C4-2B (cell line): ENCODE measurements around the gene COPG2.
A peak's percentile ranks its signal among the peaks of the same experiment; 100 is the strongest.

ENCODE experiments used
- H3K27ac ChIP-seq: fragments of 450-650 bp; 2 replicates; pipeline ENCODE4 v1.5.1; 2017
- ZFX ChIP-seq: fragments of 450-650 bp; IDR thresholded peaks from 2 replicates; pipeline ENCODE4 v1.6.1; 2017
- TF ChIP-seq, protein P1 (sequence below): fragments of 450-650 bp; conservative IDR thresholded peaks from 2 replicates; pipeline ENCODE4 v1.5.1; 2017; ENCODE audit warnings: mild to moderate bottlenecking

The COPG2 gene

GRCh38 chr7:130490888-130491804 lies 177.4 kb downstream of the COPG2 start:
- no peak for TF ChIP-seq ZFX
- TF ChIP-seq, protein P1, sequence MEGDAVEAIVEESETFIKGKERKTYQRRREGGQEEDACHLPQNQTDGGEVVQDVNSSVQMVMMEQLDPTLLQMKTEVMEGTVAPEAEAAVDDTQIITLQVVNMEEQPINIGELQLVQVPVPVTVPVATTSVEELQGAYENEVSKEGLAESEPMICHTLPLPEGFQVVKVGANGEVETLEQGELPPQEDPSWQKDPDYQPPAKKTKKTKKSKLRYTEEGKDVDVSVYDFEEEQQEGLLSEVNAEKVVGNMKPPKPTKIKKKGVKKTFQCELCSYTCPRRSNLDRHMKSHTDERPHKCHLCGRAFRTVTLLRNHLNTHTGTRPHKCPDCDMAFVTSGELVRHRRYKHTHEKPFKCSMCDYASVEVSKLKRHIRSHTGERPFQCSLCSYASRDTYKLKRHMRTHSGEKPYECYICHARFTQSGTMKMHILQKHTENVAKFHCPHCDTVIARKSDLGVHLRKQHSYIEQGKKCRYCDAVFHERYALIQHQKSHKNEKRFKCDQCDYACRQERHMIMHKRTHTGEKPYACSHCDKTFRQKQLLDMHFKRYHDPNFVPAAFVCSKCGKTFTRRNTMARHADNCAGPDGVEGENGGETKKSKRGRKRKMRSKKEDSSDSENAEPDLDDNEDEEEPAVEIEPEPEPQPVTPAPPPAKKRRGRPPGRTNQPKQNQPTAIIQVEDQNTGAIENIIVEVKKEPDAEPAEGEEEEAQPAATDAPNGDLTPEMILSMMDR: no peak; the same call in 1 of the 2 replicates
- H3K27ac ChIP-seq: no peak overlapping the region

GRCh38 chr7:130490311-130490791 lies 178.2 kb downstream of the COPG2 start:
- no peak overlapping the region for H3K27ac ChIP-seq
- TF ChIP-seq, protein P1: no peak
- no peak for TF ChIP-seq ZFX

- H3K27ac ChIP-seq: no peak overlapping the region
- TF ChIP-seq, protein P1: no peak
- TF ChIP-seq ZFX: no peak
These were observed 179.2 kb downstream of the COPG2 start for GRCh38 chr7:130489140-130489983.

GRCh38 chr7:130488392-130489139 lies 180.0 kb downstream of the COPG2 start:
- TF ChIP-seq, protein P1: no peak
- no peak for TF ChIP-seq ZFX
- no peak overlapping the region for H3K27ac ChIP-seq

GRCh38 chr7:130486954-130487436 lies 181.6 kb downstream of the COPG2 start:
- TF ChIP-seq, protein P1: no peak
- no peak for TF ChIP-seq ZFX
- peak overlapping the region; percentile 88 for H3K27ac ChIP-seq

DNA sequence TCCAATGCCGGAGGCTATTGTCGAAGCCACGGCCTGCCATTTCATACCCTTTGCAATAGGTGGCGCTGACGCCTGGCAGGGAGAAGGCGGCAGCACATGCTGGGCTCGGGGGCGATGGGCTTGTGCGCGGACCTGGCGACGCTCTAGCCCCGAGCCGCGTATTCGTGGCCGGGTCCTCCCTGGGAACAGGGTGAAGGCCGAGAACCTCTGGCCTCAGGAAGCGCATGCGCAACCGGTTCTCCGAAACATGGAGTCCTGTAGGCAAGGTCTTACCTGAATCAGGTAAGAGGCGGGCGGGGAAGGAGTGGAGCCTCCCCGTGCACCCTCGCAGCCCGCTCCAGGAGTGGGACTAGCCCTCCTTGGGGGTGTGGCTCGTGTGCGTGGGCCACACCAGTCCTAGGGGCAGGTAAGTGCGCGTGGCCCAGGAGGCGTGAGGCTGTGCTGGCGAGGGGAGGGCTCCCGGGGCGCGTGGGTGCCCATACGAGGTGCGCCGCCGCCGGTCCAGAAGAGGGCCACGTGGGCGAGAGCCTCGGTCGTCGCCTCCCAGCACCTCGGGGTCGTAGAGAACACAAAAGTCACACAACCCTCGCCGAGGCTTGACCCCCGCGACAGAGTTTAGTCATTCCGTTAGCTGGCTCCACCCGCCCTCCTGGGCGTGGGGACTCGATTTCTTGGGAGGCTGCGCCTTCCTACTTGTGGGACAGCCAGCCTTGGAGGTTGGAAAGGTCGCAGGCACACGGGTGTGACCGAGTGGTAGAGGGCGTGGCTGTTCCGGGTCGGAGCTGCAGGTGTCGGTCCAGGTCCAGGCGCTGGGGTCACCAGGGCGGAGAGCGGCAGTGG lies 182.2 kb downstream of the COPG2 start:
- peak overlapping the region; percentile 88 for H3K27ac ChIP-seq
- TF ChIP-seq, protein P1: peak; percentile 98
- peak; percentile 55; the same call in 1 of the 2 replicates for TF ChIP-seq ZFX
